Fibroblast of lung (primary cell): ENCODE data around the gene USP15.

Experiments used
- EZH2 ChIP-seq: IDR thresholded peaks from 2 replicates; pipeline ENCODE4 v1.5.1; 2012; ENCODE audit warnings: low read length, control low read depth, mild to moderate bottlenecking; ENCODE audit errors: missing control alignments
- TF ChIP-seq, protein P1 (sequence below), 2 donors: IDR thresholded peaks in 1 of 2; conservative IDR thresholded peaks in 1 of 2; 1 replicate in 1 of 2; 2 replicates in 1 of 2; pipeline ENCODE4 v1.5.1; 2011 to 2012; ENCODE audit warnings: low read length in 2 of 2, control low read depth in 1 of 2, inconsistent platforms in 1 of 2, low read depth in 1 of 2, mild to moderate bottlenecking in 1 of 2

DNA sequence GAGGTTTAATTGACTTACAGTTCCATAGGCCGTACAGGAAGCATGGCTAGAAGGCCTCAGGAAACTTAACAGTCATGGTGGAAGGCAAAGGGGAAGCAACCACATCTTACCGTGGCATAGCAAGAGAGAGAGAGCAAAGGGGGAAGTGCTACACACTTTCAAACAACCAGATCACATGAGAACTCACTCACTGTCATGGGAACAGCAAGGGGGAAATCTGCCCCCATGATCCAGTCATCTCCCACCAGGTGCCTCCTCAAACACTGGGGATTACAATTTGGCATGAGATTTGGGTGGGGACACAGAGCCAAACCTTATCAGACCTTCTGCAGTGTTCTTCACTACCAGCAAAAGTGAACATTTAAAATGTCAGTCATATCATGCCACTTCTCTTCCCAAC is 58.9 kb downstream of the USP15 start:
- TF ChIP-seq, protein P1, sequence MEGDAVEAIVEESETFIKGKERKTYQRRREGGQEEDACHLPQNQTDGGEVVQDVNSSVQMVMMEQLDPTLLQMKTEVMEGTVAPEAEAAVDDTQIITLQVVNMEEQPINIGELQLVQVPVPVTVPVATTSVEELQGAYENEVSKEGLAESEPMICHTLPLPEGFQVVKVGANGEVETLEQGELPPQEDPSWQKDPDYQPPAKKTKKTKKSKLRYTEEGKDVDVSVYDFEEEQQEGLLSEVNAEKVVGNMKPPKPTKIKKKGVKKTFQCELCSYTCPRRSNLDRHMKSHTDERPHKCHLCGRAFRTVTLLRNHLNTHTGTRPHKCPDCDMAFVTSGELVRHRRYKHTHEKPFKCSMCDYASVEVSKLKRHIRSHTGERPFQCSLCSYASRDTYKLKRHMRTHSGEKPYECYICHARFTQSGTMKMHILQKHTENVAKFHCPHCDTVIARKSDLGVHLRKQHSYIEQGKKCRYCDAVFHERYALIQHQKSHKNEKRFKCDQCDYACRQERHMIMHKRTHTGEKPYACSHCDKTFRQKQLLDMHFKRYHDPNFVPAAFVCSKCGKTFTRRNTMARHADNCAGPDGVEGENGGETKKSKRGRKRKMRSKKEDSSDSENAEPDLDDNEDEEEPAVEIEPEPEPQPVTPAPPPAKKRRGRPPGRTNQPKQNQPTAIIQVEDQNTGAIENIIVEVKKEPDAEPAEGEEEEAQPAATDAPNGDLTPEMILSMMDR (conservative IDR thresholded peaks at IDR 0.05 in 1 of 2, IDR thresholded peaks at IDR 0.05 in 1 of 2; ENCODE audit: low read depth in 1 of 2, low read length in 2 of 2): no peak
- TF ChIP-seq EZH2: no peak
